Smooth muscle cell of the brain vasculature (primary cell): Measurements from ENCODE around the gene GLIPR2.
"Not testable (repeated sequence)": the region's sequence is repeated elsewhere in the genome, so short reads cannot be mapped to it uniquely, and the experiment has no call there.

Experiments
- DNase-seq: peaks from one replicate; pipeline ENCODE4 v3.0.0-alpha.2; 2012; ENCODE audit warnings: low read depth, low spot score

Gene GLIPR2

DNA sequence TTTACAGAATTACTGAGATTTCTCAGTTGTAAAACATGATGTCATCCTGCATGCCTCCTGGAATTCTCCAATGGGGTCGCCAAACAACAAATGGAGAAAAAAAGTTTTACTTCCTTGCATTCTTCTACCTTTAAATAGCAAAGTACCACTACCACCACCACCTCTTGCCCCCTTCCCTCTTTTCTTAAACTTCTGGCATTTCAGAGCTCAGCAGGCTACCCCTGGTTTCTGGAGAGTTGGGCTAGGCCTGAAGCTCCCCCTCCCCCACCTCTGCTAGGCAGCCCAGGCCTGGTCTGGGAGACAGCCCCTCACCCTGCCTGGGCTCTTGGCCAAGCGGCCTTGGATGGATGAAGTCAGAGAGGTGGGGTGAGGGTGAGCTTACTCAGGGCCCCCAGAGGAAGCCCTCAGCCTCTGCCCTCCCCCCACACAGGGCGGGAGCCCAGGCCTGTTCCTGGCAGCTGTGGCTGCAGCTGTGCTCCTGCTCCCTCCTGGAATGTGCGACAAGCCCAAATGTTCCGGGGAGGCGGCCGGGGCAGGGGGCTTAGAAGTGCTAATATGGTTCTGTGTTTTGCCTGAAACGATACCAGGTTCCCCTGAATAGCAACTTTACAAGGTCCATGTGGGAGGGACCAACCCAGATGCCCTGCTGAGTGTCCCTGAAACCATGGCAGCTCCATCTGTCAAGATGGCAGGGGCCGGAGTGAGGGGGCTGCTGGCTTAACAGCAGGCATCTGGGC, 26.7 kb downstream of the GLIPR2 start:
- peak; percentile 92 for DNase-seq

DNA sequence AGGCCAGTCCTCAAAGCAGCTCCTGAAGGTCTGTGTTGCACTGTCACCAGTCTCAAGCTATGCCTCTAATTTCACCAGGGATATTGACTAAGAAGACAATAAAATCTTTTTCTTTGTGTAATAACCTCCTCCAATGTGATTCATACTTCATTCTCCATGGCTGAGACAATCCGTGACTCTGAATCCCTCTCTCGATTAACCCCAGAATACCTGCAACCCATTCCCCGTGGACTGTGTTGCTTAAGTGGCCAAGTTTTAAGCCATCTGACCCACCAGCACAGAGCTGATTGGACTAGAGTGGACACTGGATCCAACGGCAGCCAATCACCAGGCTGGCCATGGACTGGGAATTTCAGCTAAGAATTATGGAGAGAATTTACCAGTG, 27.2 kb downstream of the GLIPR2 start:
- no peak for DNase-seq

DNA sequence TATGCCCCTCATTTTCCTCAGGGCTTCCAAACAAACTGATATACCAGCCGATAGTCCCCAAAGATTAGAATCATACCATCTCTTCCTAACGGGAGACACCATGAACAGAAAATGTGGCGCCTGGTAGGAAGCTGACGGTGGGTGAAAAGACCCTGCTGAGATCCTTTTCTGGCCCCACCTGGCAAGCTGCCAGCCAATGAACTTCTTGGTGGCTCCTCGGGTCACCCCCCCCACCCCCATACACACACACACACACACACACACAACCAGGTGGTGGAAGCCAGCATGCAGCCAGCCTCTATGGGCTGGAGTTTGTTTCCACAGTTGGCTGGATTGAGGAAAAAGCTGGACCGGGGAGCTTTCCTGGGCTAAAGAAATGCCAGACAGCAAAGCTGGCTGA, 27.8 kb downstream of the GLIPR2 start:
- no peak for DNase-seq

DNA sequence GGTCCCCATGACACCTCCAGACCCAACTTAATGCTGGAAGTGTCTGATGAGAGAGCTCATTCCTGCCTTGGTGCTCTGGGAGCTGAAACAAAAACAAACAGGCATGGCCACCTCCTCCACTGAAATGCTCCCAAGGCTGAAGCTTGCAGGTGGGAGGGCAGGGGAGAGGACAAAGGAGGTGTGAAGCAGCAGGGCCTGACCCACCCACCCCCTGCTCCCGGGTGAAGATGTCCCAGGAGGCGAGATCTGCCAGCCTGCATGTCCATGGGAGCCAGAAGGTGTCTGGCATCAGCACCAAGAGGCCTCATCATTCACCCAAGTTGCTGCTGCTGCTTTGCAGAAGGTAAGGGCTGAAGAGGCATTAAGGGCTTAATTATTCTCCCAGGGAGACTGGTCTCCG, 28.5 kb downstream of the GLIPR2 start:
- no peak for DNase-seq

DNA sequence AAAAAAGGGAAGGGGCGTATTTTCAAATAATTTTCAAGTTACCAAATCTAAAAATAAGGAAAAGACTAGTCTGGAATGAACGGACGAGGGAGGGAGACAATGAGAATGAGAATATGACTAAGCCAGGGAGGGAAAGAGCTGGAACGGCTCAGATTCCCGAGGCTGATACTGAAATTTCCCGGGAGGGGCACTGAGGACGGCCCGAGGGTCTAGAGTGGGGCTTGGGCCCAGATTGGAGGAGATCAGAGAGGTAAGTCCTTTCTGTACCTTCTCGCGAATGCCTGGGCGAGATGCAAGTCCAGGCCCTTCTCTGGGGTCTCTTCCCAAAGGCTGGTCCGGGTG, 29.3 kb downstream of the GLIPR2 start:
- DNase-seq = no peak

DNA sequence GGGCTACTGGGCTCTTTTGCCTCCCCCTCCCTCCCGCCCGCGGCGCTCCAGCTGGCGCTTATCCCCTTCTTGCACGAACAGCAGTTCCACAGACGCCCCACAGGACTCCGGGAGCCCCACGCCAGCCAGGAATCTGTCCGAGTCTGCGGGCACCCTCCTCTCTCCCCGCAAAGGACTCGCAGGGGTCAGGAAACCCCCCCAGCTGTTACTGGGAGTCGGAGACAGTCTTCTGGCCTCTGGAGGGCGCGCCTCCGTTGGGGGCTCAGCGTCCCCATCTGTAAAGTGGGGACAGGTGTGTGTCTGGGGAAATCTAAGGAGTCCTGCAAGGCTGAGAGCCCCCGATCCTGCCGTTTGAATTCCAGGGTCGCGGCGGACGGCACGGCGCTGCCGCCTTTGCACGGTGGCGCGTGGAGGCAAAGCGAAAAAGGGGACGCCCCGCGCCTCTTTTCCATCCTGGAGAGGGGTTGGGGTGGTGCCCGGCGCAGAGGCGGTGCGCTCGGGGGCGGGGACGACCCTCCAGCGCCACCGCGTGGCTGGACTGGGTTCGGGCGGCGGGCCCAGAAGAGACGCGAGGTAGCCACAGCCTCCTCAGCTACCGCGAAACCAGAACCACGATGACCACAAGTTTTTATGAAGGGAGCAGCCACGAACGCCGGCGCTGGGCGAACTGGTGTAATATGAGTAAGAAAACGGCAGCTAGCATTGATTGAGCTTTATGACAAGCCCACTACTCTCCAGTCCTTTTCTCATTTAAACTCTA, 29.8 kb downstream of the GLIPR2 start:
- DNase-seq = peak; percentile 49

DNA sequence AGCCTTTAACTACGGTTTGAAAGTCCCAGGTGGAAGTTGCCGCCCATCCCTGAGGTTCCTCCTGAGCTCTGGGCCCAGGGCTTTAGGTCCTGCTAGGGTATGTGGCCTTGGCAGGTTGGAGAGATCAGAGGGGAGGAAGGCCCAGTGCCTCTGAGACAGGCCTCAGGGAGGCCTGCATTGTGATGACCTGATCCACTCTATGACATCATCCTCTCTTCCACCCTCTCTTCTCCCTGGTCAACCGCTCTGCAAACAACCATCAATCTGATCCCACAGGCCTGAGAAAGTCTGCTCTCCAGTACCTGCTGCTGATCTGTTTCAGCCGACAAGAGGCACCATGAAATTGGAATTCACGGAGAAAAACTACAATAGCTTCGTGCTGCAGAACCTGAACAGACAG, 32.6 kb downstream of the GLIPR2 start, which contains the start of gene CCIN:
Gene CCIN (plus strand): TSS at position 223 of the 400 bp plus-strand sequence. CDS start 115 bp downstream, at position 338.
- DNase-seq = no peak

DNA sequence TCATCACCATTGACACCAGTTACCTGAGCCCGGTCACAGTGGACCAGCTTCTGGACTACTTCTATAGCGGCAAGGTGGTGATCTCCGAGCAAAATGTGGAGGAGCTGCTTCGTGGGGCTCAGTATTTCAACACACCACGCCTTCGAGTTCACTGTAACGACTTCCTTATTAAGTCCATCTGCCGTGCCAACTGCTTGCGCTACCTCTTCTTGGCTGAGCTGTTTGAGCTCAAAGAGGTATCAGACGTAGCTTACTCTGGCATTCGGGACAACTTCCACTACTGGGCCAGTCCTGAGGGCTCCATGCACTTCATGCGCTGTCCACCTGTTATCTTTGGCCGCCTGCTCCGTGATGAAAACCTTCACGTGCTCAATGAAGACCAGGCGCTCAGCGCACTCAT, 33.2 kb downstream of the GLIPR2 start:
- no peak for DNase-seq

DNA sequence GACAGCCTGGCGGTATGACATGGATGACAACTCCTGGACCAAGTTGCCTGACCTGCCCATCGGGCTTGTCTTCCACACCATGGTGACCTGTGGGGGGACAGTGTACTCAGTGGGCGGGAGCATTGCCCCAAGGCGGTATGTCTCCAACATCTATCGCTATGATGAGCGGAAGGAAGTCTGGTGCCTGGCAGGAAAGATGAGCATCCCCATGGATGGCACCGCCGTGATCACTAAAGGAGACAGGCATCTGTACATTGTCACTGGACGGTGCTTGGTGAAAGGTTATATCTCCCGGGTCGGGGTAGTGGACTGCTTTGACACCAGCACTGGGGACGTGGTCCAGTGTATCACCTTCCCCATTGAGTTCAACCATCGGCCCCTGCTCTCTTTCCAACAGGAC, 34.0 kb downstream of the GLIPR2 start:
- DNase-seq = no peak

DNA sequence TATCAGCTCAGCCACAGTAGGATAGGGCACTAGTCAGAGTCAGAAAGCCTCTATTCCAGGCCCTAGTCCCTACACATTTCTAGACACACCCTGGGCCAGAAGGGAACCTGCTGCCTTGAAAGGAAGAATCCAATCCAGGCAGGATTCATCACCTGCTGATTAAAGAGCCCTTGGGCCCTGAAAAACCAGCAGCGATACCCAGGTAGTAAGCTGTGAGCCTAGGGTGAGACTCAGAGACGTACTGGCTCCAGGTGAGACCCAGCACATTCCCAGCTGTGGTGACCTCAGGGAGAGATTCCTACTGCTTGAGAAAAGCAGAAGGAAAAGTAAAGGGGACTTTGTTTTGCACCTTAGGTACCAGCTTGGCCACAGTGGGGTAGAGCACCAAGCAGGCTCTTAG, 37.3 kb downstream of the GLIPR2 start:
- DNase-seq = no peak

DNA sequence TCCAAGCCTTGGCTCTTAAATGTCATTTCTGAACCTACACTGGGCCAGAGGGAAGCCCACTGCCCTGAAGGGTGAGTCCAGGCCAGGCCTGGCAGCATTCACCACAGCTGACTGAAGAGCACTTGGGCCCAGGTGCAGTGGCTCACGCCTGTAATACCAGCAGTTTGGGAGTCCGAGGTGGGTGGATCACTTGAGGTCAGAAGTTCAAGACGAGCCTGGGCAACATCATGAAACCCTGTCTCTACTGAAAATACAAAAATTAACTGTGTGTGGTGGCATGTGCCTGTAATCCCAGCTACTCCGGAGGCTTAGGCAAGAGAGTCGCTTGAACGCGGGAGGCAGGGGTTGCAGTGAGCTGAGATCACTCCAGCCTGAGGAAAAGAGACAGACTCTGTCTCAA, 37.7 kb downstream of the GLIPR2 start:
- no peak for DNase-seq

DNA sequence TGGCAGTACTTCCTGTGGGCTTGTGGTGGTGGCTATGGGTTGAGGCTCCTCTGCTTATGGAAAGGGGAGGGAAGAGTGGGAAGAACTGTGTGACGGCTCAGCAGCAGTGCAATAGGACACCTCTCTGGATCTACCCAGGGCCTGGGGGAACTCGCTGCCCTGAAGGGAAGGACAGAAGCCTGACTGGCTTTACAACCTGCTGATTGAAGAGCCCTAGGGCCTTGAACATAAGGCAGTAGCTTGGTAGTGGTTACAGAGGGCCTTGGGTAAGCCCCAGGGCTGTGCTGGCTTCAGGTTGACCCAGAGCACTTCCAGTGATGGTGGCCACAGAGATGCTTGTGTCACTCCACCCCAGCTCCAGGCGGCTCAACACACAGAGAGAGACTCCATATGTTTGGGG, 38.2 kb downstream of the GLIPR2 start:
- DNase-seq = no peak

DNA sequence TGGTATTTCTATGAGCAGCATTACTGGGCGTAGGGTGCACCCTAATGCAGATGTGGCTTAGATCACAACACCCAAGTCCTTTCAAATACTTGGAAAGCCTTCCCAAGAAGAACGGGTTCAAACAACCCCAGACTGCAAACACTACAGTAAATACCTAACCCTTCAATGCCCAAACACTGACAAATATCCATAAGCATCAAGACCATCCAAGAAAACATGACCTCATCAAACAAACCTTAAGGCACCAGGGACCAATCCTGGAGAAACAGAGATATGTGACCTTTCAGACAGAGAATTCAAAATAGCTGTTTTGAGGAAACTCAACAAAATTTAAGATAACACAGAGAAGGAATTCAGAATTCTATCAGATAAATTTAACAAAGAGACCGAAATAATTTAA, 38.7 kb downstream of the GLIPR2 start:
- DNase-seq = not testable (repeated sequence)

DNA sequence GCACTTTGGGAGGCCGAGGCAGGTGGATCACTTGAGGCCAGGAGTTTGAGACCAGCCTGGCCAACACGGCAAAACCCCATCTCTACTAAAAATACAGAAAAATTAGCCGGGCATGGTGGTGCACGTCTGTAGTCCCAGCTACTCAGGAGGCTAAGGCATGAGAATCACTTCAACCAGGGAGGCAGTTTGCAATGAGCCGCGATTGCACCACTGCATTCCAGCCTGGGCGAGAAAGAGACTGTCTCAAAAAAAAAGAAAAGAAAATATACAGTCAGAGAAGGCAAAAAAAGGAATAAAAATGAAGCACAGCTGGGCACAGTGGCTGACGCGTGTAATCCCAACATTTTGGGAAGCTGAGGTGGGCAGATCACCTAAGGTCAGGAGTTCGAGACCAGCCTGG, 40.0 kb downstream of the GLIPR2 start:
- DNase-seq = not testable (repeated sequence)

DNA sequence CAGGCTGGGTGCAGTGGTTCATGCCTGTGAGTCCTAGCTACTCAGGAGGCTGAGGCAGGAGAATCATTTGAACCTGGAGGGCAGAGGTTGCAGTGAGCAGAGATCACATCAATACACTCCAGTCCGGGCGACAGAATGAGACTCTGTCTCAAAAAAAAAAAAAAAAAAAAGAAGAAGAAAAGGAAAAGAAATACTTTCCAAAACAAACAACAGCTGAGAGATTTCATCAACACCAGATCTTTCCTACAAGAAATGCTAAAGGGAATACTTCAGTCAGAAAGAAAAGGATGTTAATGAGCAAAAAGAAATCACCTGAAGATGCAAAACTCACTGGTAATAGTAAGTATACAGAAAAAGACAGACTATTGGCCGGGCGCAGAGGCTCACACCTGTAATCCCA, 41.0 kb downstream of the GLIPR2 start:
- no peak for DNase-seq

DNA sequence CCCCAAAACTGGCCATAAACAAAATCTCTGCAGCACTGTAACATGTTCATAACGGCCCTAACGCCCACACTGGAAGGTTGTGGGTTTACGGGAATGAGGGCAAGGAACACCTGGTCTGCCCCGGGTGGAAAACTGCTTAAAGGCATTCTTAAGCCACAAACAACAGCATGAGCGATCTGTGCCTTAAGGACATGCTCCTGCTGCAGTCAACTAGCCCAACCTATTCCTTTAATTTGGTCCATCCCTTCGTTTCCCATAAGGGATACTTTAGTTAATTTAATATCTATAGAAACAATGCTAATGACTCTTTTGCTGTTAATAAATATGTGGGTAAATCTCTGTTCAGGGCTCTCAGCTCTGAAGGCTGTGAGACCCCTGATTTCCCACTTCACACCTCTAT, 43.7 kb downstream of the GLIPR2 start:
- DNase-seq = not testable (repeated sequence)

DNA sequence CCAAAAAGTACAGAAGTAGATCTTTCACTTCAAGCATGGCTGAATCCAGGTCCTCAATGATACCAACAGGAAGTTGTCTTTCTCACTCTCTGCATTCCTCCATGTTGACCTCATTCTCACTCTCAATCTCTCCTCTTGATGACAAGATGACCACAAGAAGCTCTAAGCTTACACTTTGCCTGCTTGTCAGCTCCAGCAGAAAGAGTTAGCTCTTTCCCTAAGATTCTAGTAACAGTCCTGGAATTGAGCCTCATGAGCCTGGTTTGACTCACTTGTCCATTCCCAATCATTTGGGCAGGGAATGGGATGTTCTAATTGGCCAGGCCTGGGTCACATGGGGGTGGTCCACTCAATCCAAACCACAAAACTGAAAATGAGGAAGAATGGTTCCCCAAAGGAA, 50.9 kb downstream of the GLIPR2 start:
- DNase-seq = no peak

DNA sequence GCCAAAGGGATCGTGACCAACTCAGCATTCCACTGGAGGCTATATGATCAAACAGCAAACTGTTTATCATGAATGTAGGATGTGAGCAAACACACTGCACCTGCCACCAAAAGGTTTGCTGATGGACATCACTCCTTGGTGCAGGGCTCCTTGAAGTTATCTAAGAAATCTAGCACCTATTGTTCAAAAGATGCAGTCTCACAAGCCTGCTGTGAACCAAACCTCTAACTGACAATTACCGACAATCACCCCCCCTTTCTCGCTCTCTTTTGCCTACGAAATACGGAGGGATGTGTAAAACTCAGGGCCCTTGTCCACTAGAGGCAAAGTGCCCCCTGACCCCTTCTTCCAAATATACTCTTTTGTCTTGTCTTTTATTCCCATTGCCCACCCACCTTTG, 51.7 kb downstream of the GLIPR2 start:
- no peak for DNase-seq

DNA sequence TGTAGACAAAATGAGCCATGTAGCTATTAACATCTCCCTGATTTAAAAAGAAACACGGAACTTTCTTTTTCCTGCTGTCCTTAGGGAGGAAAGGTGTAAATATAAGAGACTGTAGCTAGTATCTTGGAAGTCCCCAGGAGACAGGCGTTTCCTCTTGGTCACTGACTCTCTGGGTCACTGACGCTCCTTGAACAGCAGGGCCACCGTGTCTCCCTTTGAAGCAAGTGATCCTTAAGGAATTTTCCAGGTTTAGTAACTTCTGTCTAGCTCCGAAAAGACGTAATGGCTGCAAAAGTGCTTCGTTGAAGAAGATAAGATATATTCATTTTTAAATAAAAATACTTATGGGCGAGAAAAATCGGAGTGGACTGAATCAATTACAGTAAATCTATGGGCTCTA, 53.4 kb downstream of the GLIPR2 start:
- DNase-seq = no peak

DNA sequence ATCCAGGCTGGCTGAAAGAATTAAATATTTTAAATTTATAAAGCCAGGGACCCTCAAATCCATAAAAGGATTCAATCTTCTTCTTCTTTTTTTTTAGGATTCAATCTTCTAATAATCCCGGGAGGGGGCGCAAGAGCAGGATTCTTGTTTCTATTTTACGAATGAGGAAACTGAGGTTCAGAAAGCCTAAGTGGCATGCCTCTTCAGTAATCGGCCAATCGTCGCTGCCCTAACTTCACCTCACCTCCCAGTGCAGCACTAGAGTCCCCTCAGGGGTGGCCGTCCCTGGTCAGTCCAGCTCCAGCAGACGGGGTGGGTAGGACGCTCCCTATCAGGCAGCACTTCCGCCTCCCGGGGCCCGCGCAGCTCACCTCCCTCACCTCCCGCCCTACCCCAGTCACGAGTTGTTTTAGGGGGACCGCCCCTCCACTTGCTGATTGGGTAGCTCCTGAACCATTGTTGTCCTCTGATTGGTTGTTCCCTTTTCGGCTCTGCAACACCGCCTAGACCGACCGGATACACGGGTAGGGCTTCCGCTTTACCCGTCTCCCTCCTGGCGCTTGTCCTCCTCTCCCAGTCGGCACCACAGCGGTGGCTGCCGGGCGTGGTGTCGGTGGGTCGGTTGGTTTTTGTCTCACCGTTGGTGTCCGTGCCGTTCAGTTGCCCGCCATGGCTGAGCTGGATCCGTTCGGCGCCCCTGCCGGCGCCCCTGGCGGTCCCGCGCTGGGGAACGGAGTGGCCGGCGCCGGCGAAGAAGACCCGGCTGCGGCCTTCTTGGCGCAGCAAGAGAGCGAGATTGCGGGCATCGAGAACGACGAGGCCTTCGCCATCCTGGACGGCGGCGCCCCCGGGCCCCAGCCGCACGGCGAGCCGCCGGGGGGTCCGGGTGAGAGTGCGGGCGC, 54.1 kb downstream of the GLIPR2 start, which contains the start of gene CLTA:
Gene CLTA (plus strand): TSS at position 534 of the 902 bp plus-strand sequence. CDS start 136 bp downstream, at position 670.
- DNase-seq = peak; percentile 94

DNA sequence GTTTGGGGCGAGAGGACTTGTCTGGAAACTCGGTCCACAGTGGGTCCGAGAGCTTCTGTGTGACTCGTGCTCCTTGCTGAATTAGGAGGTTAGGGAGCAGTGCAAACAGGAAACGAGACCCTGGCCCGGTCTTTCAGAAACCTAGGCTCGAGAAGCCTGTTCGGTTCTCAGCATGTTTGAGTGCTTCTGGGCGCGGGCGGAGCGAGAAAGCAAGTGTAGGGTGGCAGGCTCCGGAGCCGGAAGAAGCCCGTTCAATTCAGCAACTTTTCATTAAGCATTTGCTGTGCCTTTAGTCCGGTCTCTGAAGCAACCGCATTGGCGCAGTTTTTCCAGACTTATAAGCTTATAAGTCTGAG, 54.7 kb downstream of the GLIPR2 start:
- no peak for DNase-seq

DNA sequence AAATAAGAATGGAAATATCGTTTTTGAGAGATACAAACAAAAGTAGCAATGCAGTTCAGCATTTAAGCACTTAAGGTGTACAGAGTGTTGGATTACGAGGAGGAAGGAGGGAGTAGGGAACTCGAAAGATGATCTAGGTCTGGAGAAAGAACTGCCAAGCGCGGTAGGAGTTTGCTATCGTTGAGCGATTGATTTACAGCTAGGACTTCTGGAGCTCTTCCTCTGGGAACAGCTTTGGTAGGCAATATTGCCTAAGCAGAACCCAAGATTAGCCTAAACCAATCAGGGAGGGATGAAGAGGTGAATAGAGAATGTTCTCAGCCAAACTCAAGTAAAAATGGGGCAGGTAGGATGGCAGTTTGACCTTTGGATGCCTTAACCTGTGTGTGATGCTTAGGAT, 55.2 kb downstream of the GLIPR2 start:
- DNase-seq = no peak
